H1 (cell line): ENCODE data around the gene DPF3.

Source experiments
- BCL11A ChIP-seq, 2 experiments: IDR thresholded peaks; one replicate each; pipeline ENCODE4 v1.6.1; 2011; ENCODE audit warnings: low read depth in 2 of 2, low read length in 2 of 2, mild to moderate bottlenecking in 2 of 2
- CBX5 ChIP-seq: fragments of 300-800, 300-1000 bp; sonication (generic); IDR thresholded peaks from 2 replicates; pipeline ENCODE4 v1.7.1; 2016; ENCODE audit warnings: antibody characterized with exemption, low read length, low read depth
- CTCF ChIP-seq, 3 experiments: IDR thresholded peaks; 1 replicate in 2 of 3; 2 replicates in 1 of 3; pipeline versions ENCODE4 v1.5.1 to v1.6.1; 2011; ENCODE audit warnings: low read length in 3 of 3, mild to moderate bottlenecking in 3 of 3, inconsistent platforms in 2 of 3, low read depth in 1 of 3, moderate library complexity in 1 of 3; ENCODE audit not compliant: insufficient read depth in 1 of 3; ENCODE audit errors: control extremely low read depth in 1 of 3
- EP300 ChIP-seq, 2 experiments: IDR thresholded peaks; 1 replicate in 1 of 2; 2 replicates in 1 of 2; pipeline ENCODE4 v1.6.1; 2011 to 2012; ENCODE audit warnings: low read depth in 2 of 2, low read length in 2 of 2, mild to moderate bottlenecking in 2 of 2, borderline replicate concordance in 1 of 2, inconsistent platforms in 1 of 2, moderate library complexity in 1 of 2
- EZH2 ChIP-seq: fragments of 200-600 bp; sonication (generic); IDR thresholded peaks from 2 replicates; pipeline ENCODE4 v1.7.1; 2012; ENCODE audit warnings: low read depth, mild to moderate bottlenecking, moderate library complexity, low read length, inconsistent platforms; ENCODE audit not compliant: severe bottlenecking
- FOSL1 ChIP-seq: IDR thresholded peaks from 2 replicates; pipeline ENCODE4 v1.6.1; 2011; ENCODE audit warnings: mild to moderate bottlenecking, low read depth, low read length, moderate library complexity; ENCODE audit not compliant: insufficient read depth
- GTF2F1 ChIP-seq: IDR thresholded peaks from 2 replicates; pipeline ENCODE4 v1.6.1; 2012; ENCODE audit warnings: low read depth, low read length, improper control_type of control experiment, borderline replicate concordance
- MAX ChIP-seq: IDR thresholded peaks from 2 replicates; pipeline ENCODE4 v1.6.1; 2012; ENCODE audit warnings: inconsistent platforms
- POLR2A ChIP-seq, 2 experiments: IDR thresholded peaks; 1 replicate in 1 of 2; 2 replicates in 1 of 2; pipeline ENCODE4 v1.6.1; 2011; ENCODE audit warnings: low read depth in 2 of 2, low read length in 2 of 2, mild to moderate bottlenecking in 2 of 2; ENCODE audit errors: control extremely low read depth in 1 of 2
- SP4 ChIP-seq: IDR thresholded peaks from 2 replicates; pipeline ENCODE4 v1.6.1; 2012; ENCODE audit warnings: low read length, inconsistent platforms
- SRF ChIP-seq: IDR thresholded peaks from 2 replicates; pipeline ENCODE4 v1.6.1; 2011; ENCODE audit warnings: mild to moderate bottlenecking, low read depth, low read length, moderate library complexity
- TAF1 ChIP-seq: IDR thresholded peaks from 2 replicates; pipeline ENCODE4 v1.6.1; 2011; ENCODE audit warnings: mild to moderate bottlenecking, low read depth, low read length
- TAF7 ChIP-seq: optimal IDR thresholded peaks from 2 replicates; pipeline ENCODE3; 2011; ENCODE audit warnings: low read depth, mild to moderate bottlenecking, inconsistent platforms, low read length, moderate library complexity, borderline replicate concordance

GRCh38 chr14:72616811-72617210, 277.1 kb downstream of the DPF3 start:
- no peak for TF ChIP-seq CTCF (IDR thresholded peaks at IDR 0.05; ENCODE audit: control extremely low read depth in 1 of 3, insufficient read depth in 1 of 3, low read depth in 1 of 3, low read length in 3 of 3)
- TF ChIP-seq MAX: no peak
- no peak for TF ChIP-seq POLR2A (IDR thresholded peaks at IDR 0.05; ENCODE audit: control extremely low read depth in 1 of 2, low read depth in 2 of 2, low read length in 2 of 2)
- TF ChIP-seq TAF1: no peak
- no peak for TF ChIP-seq BCL11A (IDR thresholded peaks at IDR 0.05; ENCODE audit: low read depth in 2 of 2, low read length in 2 of 2)
- no peak for TF ChIP-seq CBX5
- no peak for TF ChIP-seq GTF2F1
- TF ChIP-seq EP300 (IDR thresholded peaks at IDR 0.05; ENCODE audit: borderline replicate concordance in 1 of 2, low read depth in 2 of 2, low read length in 2 of 2): no peak
- no peak for TF ChIP-seq FOSL1
- TF ChIP-seq EZH2: no peak
- no peak for TF ChIP-seq SP4
- no peak for TF ChIP-seq TAF7
- TF ChIP-seq SRF: no peak
